ENCODE measurements around the gene CDK16.

GRCh38 chrX:47226531-47227333 is 8.3 kb downstream of the CDK16 start:
- TF ChIP-seq POLR2A (IDR thresholded peaks at IDR 0.05; ENCODE audit: low read depth, low read length) = no peak
- no peak for TF ChIP-seq SPI1 (IDR thresholded peaks at IDR 0.05; ENCODE audit: low read depth, low read length)
- TF ChIP-seq POLR2AphosphoS5 (IDR thresholded peaks at IDR 0.05; ENCODE audit: low read depth, low read length) = no peak
